ENCODE results near the gene CDC73. TPM values are rescaled to one million over a fixed set of nuclear protein-coding genes. Genes with fewer than 3 reads are reported as not detected.

CDC73 gene
- total and polyA plus RNA-seq, 9 of the 15 experiments (the other 6 are each of a cell fraction or from before 2014, with no cell fraction given) = 19.0 to 61.7 (median 30.1) TPM

- no peak overlapping the region for H3K4me2 ChIP-seq (ENCODE audit: insufficient read depth, low read length)
- no peaks in the 10 kb centered on the region for H3K36me3 ChIP-seq (ENCODE audit: control insufficient read depth, insufficient read depth, low read length)
- ATAC-seq (no peak), DNase-seq (ENCODE audit: extremely low read depth in 1 of 4, low spot score in 3 of 4) (no peak), FAIRE-seq (no peak)
- POLR2A ChIA-PET = interaction anchor here (1.4 kb wide), 1 partner anchor 8 kb away, joined by 3 read pairs; no protein-coding TSS in a partner anchor
- H3K9me1 ChIP-seq (ENCODE audit: control insufficient read depth, insufficient read depth, low read length) = no peaks in the 10 kb centered on the region
- H2AFZ ChIP-seq (ENCODE audit: low read depth, low read length) = no peak overlapping the region
- no peak overlapping the region for H3K4me3 ChIP-seq
- H3K79me2 ChIP-seq (ENCODE audit: control insufficient read depth, insufficient read depth, low read length) = no peaks in the 10 kb centered on the region
- no peak overlapping the region for H3K9ac ChIP-seq (ENCODE audit: insufficient read depth in 1 of 2, low read depth in 2 of 2, low read length in 2 of 2)
- no peaks in the 10 kb centered on the region for H3K4me1 ChIP-seq (replicated peaks in 1 of 2; ENCODE audit: control insufficient read depth in 2 of 2, insufficient read depth in 2 of 2, low read length in 2 of 2)
- no peak overlapping the region for H3K27ac ChIP-seq (ENCODE audit: extremely low read depth, low read depth, low read length)
- H3K9me3 ChIP-seq (replicated peaks; ENCODE audit: control insufficient read depth, insufficient read depth, low read depth, low read length) = no peaks in the 10 kb centered on the region
- in situ Hi-C loops (cut with MboI) = no loop called here
- intact Hi-C loops (cut with micrococcal nuclease) = no loop called here
- H4K20me1 ChIP-seq (replicated peaks; ENCODE audit: control insufficient read depth, insufficient read depth, low read length) = no peaks in the 10 kb centered on the region
- CTCF ChIA-PET (ENCODE audit: low intra/inter-chr PET ratio) = no interaction called here
- BruUV-seq (replicated peaks) = no TSS peak
- no peaks in the 10 kb centered on the region for H3K27me3 ChIP-seq (ENCODE audit: control insufficient read depth in 2 of 2, insufficient read depth in 2 of 2, low read length in 2 of 2)
- TF ChIP-seq MYNN (IDR thresholded peaks at IDR 0.05) (no peak), MYNN (CRISPR knock-in tag; IDR thresholded peaks at IDR 0.05) (no peak), C11orf30 (IDR thresholded peaks at IDR 0.05; ENCODE audit: low read depth) (no peak), ZZZ3 (IDR thresholded peaks at IDR 0.05) (no peak), PTBP1 (IDR thresholded peaks at IDR 0.05; ENCODE audit: low read depth, low read length) (no peak), NCOR1 (IDR thresholded peaks at IDR 0.05) (no peak), RHOXF2B (CRISPR knock-in tag; conservative IDR thresholded peaks at IDR 0.05) (no peak), ATF4 (CRISPR knock-in tag; IDR thresholded peaks at IDR 0.05) (no peak), ZNF436 (CRISPR knock-in tag; IDR thresholded peaks at IDR 0.05) (no peak), MYBL2 (IDR thresholded peaks at IDR 0.05; ENCODE audit: low read depth) (no peak), MYBL2 (CRISPR knock-in tag; IDR thresholded peaks at IDR 0.05; ENCODE audit: borderline replicate concordance) (no peak), RBM15 (IDR thresholded peaks at IDR 0.05; ENCODE audit: insufficient read depth, low read length) (no peak), U2AF2 (optimal IDR thresholded peaks at IDR 0.05; ENCODE audit: low read depth, low read length) (no peak), EHMT2 (IDR thresholded peaks at IDR 0.05) (no peak), CREB1 (IDR thresholded peaks at IDR 0.05) (no peak), CREB1 (CRISPR knock-in tag; IDR thresholded peaks at IDR 0.05) (no peak), RERE (CRISPR knock-in tag; IDR thresholded peaks at IDR 0.05; ENCODE audit: borderline replicate concordance) (no peak), JUNB (CRISPR knock-in tag; conservative IDR thresholded peaks at IDR 0.05) (no peak)
Observed at GRCh38 chr1:193284219-193284618, 162.4 kb downstream of the CDC73 start.
